ENCODE data around the gene CNDP1.

DNA sequence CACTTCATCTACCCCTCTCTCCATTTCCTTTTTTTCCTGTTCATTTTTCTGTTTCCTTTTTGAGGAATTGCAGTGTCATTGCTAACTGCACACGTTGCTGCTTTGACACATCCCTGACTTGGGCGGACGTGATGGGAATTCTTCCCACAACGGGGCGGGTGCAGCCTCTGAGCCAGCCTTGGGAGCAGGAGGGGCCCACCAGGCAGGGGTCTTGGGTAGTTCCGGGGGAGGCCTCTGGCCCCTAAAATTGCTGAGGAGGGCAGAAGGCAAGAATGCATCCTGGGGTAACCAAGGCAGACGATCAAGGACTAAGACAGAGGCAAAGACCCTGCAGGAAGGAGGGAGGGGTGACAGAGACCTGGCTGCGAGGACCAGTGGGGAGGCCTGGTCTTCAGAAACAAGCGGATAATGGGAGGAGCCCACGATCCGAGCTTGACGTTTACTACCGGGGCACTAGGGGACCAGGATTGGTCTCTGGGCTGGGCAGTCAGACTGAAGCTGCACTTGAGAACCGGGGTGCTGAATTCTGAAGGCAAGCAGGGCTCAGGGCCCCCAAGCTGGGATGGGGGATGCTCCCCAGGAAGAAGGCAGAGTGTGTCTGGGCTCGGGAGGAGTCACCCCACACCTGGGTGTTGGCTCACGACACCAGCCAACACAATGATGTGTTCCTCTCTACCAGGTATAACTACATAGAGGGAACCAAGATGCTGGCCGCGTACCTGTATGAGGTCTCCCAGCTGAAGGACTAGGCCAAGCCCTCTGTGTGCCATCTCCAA, 14.8 kb upstream of the CNDP1 start:
- TF ChIP-seq, protein P1, sequence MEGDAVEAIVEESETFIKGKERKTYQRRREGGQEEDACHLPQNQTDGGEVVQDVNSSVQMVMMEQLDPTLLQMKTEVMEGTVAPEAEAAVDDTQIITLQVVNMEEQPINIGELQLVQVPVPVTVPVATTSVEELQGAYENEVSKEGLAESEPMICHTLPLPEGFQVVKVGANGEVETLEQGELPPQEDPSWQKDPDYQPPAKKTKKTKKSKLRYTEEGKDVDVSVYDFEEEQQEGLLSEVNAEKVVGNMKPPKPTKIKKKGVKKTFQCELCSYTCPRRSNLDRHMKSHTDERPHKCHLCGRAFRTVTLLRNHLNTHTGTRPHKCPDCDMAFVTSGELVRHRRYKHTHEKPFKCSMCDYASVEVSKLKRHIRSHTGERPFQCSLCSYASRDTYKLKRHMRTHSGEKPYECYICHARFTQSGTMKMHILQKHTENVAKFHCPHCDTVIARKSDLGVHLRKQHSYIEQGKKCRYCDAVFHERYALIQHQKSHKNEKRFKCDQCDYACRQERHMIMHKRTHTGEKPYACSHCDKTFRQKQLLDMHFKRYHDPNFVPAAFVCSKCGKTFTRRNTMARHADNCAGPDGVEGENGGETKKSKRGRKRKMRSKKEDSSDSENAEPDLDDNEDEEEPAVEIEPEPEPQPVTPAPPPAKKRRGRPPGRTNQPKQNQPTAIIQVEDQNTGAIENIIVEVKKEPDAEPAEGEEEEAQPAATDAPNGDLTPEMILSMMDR (IDR thresholded peaks at IDR 0.05; ENCODE audit: low read depth, low read length), result no peak
- TF ChIP-seq POLR2A (IDR thresholded peaks at IDR 0.05; ENCODE audit: extremely low read depth, insufficient read length), result no peak
- TF ChIP-seq, protein P2, sequence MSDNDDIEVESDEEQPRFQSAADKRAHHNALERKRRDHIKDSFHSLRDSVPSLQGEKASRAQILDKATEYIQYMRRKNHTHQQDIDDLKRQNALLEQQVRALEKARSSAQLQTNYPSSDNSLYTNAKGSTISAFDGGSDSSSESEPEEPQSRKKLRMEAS (IDR thresholded peaks at IDR 0.05; ENCODE audit: low read depth, low read length), result no peak
